Sigmoid colon (tissue), 4 donors: Measurements from ENCODE around the gene TUBA8.
"Not testable (repeated sequence)": the region's sequence is repeated elsewhere in the genome, so short reads cannot be mapped to it uniquely, and the experiment has no call there.

Experiments
- EP300 ChIP-seq, 4 donors: sonication (generic); formaldehyde crosslinking; IDR thresholded peaks; one replicate each; pipeline ENCODE4 v1.6.1; 2017; ENCODE audit warnings: antibody characterized with exemption in 4 of 4
- POLR2A ChIP-seq, 2 donors: fragments of 450-650 bp; IDR thresholded peaks; one replicate each; pipeline ENCODE4 v1.6.1; 2016; ENCODE audit warnings: antibody characterized with exemption in 2 of 2, mild to moderate bottlenecking in 2 of 2, moderate library complexity in 2 of 2
- POLR2AphosphoS5 ChIP-seq, 4 donors: sonication (generic); formaldehyde crosslinking; IDR thresholded peaks; one replicate each; pipeline ENCODE4 v1.6.1; 2017; ENCODE audit warnings: antibody characterized with exemption in 4 of 4
- TF ChIP-seq, protein P1 (sequence below), 4 experiments: fragments of 450-650 bp in 3 of 4; fragments of 200-600 bp in 1 of 4; IDR thresholded peaks; one replicate each; pipeline ENCODE4 v1.5.1; 2016 to 2019; ENCODE audit warnings: antibody characterized with exemption in 4 of 4, mild to moderate bottlenecking in 3 of 4, moderate library complexity in 2 of 4

DNA sequence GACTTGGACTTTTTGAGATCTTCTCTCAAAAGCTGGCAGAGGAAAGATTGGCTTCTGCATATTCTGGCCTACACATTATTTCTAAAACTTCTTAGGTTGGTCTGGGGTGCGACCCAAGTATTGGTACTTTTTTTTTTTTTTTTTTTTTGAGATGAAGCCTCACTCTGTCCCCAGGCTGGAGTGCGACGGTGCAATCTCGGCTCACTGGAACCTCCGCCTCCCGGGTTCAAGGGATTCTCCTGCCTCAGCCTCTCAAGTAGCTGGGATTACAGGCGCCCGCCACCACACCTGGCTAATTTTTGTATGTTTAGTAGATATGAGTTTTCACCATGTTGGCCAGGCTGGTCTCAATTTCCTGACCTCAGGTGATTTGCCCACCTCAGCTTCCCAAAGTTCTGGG is 50.0 kb downstream of the TUBA8 start:
- TF ChIP-seq, protein P1, sequence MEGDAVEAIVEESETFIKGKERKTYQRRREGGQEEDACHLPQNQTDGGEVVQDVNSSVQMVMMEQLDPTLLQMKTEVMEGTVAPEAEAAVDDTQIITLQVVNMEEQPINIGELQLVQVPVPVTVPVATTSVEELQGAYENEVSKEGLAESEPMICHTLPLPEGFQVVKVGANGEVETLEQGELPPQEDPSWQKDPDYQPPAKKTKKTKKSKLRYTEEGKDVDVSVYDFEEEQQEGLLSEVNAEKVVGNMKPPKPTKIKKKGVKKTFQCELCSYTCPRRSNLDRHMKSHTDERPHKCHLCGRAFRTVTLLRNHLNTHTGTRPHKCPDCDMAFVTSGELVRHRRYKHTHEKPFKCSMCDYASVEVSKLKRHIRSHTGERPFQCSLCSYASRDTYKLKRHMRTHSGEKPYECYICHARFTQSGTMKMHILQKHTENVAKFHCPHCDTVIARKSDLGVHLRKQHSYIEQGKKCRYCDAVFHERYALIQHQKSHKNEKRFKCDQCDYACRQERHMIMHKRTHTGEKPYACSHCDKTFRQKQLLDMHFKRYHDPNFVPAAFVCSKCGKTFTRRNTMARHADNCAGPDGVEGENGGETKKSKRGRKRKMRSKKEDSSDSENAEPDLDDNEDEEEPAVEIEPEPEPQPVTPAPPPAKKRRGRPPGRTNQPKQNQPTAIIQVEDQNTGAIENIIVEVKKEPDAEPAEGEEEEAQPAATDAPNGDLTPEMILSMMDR (IDR thresholded peaks at IDR 0.05), result not testable (repeated sequence)
- not testable (repeated sequence) for TF ChIP-seq EP300, POLR2A, POLR2AphosphoS5 (IDR thresholded peaks at IDR 0.05)
